D721Med (cell line): Measurements from ENCODE around the gene FBXO42.
A peak's percentile ranks its signal among the peaks of the same experiment; 100 is the strongest.

Source experiments
- DNase-seq: peaks from one replicate; pipeline ENCODE4 v3.0.0; 2011; ENCODE audit warnings: low spot score; ENCODE audit not compliant: insufficient read length
- FAIRE-seq: peaks from 2 replicates; lab custom pipeline; 2011; peaks lifted over from hg19 to GRCh38; lab: Jason Lieb, UNC
- CTCF ChIP-seq: IDR thresholded peaks from 2 replicates; pipeline ENCODE4 v1.5.1; 2012; ENCODE audit warnings: mild to moderate bottlenecking, control low read depth; ENCODE audit not compliant: insufficient read depth; ENCODE audit errors: missing control alignments

Gene FBXO42

GRCh38 chr1:16204634-16205333 lies 147.5 kb downstream of the FBXO42 start:
- FAIRE-seq (no peak), DNase-seq (no peak)
- TF ChIP-seq CTCF, result peak; percentile 34

- DNase-seq (no peak), FAIRE-seq (no peak)
- TF ChIP-seq CTCF, result no peak
Measured at GRCh38 chr1:16204216-16204615, 148.1 kb downstream of the FBXO42 start.

- DNase-seq (no peak), FAIRE-seq (no peak)
- TF ChIP-seq CTCF, result no peak
Measured at GRCh38 chr1:16203550-16203949, 148.7 kb downstream of the FBXO42 start.

- no peak for TF ChIP-seq CTCF
- no peak for FAIRE-seq
- DNase-seq, result no peak
Measured at GRCh38 chr1:16202281-16203210, 149.7 kb downstream of the FBXO42 start.

GRCh38 chr1:16199700-16200099 lies 152.6 kb downstream of the FBXO42 start:
- FAIRE-seq (no peak), DNase-seq (no peak)
- no peak for TF ChIP-seq CTCF

GRCh38 chr1:16199157-16199501 lies 153.2 kb downstream of the FBXO42 start:
- no peak for TF ChIP-seq CTCF
- no peak for FAIRE-seq
- no peak for DNase-seq
